Limb (tissue), 2 donors: Measurements from ENCODE around the gene BGN.

Source experiments
- DNase-seq, 2 donors: peaks; one replicate each; pipeline ENCODE4 v3.0.0-alpha.2; 2016; ENCODE audit errors: extremely low spot score in 2 of 2

BGN gene

DNA sequence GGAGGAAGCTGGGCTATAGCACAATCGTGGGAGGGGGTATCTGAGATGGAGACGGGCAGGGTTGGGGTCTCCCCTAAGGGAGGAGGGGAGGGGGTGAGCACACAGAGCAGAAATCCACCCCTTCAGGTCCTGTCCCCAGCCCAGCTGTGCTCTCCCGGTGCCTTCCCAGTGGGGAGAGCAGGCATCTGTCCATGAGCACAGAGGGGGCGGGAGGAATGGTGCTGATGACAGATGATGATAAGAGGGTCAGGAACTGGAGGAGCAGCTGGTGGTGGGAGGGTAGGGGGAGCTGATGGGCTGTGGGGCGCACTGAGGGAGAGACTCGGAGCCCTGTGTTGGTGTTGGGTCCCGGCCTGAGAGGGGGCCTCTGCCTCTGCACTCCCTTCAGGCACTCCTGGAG, 31.3 kb downstream of the BGN start:
- peak in 1 of 2 donors; percentile 9 for DNase-seq

DNA sequence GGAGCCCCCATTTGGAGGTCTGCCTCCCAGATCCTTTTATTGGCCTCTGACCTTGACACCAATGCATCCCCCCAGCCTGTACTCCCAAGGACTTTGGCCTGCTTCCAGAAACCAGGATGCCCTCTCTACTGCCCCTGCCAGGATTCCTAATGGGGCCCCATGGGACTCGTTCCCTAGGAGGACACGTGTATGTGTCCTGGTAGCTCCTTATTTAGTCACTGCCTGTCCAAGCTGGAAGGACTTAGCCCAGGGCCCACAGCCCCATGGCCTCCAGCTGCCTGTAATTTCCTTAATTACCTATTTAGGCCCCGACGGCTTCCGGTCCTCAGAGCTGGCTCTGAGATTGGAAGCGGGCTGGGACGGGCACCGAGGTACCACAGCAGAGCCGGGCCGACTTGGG, 32.0 kb downstream of the BGN start:
- DNase-seq: no peak

DNA sequence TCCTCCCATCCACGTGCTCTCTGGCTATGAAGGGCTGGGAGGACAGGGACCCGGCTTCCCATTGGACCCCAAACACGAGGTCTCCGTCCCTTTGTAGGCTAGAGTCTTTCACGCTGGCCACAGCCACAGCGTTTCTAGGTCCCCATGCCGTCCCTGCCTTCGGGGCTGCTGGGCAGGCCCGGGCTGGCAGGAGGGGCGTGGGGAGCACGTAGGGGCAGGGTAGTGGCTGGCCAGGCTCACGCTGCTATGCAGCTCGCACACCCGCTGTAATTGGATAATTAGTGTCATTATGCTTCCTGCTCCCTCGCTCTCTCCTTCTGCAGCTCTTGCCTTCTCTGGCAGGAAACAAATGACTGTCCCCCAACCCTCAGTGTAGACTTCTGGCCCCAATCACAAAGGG, 32.4 kb downstream of the BGN start:
- no peak for DNase-seq

DNA sequence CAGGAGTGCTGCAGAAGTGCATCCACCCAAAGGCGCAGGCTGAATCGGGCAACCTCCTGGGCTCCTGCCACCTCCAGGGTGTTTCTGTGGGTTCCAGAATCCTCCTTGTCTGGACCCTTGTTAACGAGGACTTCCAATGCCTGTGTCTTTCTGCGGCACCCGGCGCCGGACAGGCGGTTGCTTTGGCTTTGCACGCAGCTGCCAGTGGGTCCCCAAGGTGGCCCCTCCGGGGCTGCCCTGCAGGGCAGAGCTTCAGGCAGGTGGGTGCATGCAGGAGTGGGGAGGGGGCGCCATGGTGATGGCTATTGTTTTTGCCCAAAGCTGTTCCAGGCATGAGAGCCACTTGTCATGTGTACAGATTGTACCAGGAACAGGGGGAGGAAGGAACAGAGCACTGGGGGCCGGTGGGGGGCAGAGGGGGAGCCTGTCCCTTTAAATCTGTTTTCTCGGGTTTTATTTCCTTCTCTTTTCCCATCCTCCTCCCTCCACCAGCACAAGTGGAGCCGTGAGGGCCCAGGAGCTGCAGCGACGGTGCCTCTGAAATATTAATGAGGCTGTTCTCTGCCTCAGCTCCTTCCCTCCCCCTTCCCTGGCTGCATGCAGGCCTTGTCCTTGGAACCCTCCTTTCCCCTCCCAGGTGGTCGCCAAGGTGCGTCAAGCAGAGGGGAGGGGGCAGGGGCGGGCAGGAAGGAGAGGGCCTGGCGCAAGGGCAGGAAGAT, 35.8 kb downstream of the BGN start:
- DNase-seq: no peak

DNA sequence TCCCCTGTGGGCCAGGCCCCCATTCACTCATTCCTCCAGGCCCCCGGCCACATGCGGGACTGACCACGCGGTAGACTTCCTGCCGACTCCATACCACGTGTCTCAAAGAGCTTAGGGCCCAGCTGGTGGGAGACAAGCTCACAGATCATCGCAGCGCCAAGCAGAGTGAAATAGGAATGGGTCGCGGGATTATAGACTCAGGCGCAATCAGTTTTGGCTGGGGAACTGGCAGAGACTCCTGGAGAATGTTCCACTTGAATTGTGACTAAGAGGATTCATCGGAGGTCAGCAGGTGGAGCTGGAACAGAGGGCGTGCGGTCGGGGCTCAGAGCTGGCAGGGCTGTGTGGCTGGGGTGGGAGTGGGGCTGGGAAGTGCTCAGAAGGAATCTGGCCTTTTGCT, 38.3 kb downstream of the BGN start:
- no peak for DNase-seq

DNA sequence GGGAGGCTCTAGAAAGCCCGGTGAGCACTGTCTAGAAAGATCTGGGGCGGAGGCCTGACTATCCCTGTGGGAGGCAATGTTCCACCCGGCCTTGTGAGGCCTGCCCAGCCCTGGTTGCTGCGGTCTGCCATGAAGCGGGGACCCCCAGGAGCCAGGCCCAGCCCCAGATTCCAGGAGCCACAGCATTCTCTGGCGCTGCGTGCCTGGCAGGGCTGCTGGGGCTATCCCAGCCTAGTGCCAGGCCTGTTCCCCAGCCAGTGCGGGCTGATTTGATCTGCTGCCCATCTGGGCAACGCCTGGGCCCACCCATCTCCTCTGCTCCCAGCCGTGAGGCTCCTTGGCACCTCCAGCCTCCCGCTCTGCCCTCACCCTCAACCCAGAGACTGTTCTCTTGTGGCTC, 42.3 kb downstream of the BGN start:
- no peak for DNase-seq

DNA sequence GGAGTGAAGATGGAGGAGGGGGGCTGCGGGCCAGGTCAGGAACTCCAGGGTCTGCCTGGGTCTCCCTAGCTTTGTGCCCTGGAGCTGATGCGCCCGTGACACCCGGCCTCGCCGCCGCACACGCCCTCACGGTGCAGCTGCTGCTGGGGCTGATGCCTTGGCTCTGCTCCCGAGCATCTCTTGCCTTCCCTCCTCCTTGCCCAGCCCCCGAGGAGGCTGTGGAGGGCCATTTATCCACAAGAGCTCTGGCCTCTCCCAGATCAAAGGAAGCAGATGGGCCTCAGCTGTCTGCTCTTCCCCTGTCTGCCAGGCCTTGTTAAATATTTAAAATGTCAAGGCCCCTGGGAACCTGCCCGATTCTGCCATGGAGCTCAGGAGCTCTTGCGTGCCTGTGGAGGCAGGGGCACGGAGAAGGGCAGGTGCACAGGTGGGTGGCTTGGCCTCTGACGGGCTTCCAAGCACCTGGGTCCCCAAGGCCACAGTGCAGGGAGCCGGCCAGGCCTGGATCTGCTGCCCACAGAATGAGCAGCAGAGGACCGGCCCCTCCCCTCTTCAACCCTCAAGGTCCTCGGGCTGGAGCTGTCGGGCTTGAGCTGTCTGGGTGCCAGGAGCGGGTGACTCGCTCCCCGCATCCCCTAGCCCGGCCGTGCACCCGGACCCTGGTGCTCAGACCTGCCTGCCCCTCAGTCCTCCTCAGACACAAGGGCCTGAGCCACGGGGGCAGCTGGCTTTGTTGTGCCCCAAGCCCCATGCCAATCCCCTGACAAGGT, 42.9 kb downstream of the BGN start:
- DNase-seq: no peak

DNA sequence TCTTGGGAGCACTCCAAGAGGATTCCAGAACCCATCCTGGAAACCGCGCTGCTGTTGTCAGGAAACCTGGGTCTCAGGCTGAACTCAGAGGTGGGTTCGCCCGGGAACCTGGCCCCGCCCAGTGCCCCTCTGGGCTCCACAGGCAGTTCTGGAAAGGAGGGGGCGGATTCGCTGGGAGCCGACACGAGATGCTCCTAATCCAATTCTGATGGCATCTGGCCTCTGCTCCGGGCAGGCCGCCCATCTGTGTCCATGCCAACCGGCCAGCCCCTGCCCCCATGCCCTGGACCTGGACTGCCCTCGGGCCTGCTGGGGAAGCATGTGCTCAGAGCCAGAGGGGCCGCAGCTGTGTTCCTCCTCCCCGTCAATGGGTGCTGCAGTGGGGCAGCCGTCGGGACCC, 43.6 kb downstream of the BGN start:
- no peak for DNase-seq

DNA sequence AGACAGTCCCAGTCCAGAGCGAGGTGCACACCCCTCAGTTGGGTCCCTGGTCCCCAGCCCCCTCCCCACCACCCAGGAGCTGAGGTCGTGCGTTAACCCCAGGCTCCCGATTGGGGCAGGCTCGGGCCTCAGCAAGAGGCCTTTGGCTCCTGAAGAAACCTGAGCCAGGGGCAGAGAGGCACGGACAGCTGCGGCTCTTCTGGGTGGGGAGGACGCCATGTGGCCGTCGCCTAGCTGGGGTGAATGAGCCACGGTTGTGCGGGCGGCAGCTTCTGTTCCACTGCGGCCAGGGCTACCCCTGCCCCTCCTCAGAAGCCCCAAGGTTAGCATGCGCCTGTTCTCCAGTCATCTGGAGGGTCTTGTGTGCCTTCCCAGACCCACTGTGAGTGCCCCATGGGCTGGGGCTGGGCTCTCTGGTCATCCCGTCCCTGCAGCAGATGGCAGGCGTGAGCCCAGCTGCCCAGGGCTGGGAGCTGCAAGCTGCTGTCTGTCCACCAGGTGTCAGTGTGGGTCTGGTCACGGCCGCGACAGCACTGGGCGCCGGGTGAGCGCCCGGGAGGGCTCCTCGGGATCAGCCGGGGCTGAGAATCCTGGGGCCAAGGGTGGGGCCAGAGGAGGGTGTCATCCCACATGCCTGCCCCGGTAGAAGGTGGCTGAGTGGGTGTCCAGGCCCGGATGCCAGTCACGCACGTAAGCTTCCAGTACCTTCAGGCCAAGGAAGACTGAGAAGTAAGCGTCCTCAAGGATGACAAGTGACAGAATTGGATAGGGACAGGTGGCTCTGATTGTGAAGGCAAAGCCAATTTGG, 44.6 kb downstream of the BGN start:
- peak; percentile 24 to 76 for DNase-seq

DNA sequence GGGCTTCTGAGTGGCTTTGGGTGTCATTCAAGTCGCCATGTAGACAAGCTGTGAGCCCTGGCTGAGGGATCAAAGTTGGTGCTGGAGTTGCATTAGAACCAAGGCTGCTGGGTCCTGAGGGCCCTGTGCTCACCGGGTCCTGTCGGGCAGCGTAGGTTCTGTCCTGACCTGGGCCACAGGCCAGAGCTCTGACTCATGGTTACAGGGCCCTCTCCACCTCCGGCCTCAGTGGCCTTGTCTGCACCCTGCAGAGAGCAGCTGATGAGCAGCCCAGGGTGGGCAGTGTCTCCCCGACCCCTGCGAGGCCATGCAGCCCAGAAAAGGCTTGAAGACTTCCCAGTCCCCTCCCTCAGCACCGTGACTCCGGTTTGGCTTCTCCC, 45.2 kb downstream of the BGN start:
- DNase-seq: no peak

DNA sequence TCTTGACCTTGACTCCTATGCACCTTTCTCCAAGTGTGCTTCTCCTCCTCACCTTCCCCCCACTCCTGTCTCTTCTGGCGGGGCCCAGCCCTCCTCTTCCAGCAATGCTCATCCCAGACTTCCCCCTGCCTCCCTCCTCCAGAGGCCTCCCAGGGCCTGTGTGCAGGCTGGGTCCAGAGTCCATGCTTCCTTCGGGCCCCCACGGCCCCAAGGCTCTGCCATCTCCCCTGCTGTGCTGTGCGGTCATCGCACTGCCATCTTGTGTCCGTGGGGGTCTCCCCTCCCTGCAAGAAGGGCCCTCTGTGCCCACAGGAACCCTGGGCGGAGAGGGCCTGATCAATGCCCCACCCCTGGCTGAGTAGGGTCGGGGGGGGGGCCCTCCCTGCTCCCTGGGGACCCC, 49.9 kb downstream of the BGN start:
- DNase-seq: no peak

DNA sequence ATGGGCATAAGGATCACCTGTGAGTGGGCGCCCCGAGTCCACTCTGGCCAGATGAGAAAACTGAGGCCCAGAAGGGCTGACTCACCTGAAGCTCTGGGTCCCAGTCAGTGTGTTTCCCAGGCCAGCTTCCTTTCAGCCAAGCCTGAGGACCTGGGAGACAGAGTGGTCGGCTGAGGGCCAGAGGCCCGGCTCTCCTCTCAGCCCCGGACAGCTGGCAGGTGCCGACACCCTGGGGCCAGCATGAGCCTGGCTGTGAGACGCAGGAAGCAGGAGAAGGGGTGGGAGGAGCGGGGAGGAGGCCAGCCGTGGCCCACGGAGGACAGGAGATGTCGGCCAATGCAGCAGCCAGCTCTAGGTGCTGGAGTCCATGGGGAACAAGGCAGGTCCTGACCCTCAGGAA, 51.6 kb downstream of the BGN start:
- no peak for DNase-seq

DNA sequence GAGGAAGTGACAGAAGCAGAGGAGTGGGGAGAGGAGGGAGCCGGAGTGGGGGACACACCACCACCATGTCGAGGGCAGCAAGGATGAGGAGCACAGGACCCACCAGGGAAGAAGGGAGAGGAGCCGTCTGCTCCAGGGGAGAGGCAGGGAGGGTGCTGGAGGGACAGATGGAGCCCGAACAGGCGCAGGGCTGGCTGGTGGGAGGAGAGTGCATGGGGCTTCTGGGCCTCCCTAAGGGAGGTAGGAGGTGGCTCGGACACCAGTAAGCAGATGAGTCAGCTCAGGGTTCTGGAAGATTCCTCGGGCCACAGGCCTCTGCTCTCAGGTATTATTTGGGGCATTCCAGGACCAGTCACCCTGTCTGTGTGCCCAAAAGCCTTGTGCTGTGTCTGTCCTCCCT, 52.4 kb downstream of the BGN start:
- DNase-seq: no peak

DNA sequence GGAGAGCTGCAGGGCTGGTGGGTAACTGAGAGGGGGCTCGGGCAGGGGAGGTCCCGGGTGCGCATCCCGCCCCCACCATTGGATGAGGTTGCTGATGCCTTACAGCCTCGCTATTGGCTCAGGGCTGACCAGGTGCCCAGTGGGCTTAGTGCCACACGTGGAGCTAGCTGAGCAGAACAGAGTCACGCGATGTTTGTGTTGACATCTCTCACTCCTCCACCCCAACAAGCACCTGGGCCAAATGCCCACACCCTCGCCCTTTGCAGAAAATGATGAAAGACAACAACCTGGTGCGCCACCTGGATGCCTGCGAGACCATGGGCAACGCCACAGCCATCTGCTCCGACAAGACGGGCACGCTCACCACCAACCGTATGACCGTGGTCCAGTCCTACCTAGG, 54.5 kb downstream of the BGN start:
- no peak for DNase-seq

DNA sequence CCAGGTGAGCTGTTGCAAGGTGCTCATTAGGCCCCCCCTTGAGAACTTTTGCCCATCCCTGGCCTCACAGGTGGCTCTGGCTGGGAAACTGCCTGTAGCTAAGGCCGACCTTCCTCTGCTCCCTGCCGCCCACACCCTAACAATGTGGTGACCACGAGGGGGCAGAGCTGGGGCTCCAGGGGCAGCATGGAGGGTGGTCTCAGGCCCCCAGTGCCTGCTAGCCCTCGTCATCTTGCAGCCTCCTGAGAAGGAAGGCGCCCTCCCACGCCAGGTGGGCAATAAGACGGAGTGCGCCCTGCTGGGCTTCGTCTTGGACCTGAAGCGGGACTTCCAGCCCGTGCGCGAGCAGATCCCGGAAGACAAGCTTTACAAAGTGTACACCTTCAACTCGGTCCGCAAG, 55.0 kb downstream of the BGN start:
- no peak for DNase-seq

DNA sequence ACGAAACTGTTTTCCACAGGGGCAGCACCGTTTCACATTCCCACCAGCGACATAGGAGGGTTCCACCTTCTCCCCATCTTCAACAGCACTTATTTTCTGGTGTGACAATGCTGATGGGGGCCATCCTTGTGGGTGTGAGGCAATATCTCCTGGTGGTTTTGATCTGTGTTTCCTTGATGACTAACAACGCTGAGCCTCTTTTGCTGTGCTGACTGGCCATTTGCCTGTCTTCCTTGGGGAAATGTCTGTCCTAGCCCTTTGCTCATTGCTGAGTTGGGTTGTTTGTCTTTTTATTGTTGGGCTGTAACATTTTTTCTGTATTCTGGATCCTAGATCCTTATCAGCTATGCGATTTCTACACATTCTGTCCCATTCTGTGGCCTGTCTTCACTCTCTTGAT, 56.4 kb downstream of the BGN start:
- DNase-seq: no peak

DNA sequence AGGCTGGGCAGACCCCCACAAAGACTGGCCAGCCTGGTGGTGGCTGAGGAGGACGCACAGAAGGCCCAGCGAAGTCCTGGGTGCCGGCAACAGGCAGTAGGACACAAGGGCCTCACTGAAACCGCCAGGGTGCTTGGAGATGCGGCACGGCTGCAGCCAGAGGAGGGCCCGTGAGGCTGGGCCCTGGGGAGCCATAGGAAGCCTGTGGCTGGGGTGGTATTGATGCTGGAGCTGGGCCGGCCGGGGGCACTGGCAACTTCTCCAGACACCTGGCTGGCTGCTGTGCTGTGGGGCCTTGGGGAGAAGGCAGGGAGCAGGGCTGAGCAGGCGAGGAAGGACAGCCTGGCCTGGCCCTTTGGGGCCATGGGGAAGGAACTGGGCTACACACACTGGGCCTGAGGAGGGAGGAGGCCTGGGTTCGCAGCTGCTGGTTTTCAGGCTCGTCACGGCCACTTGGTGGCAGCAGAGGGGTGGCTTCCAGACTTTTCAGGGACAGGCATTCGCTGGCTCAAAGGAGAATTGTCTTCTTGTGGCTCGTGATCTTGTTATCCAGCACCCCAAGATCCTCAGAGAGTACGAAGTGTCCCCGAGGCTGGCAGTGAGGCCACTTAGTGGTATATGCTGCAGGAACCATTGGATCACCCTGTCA, 59.9 kb downstream of the BGN start:
- DNase-seq: peak; percentile 15 to 75

DNA sequence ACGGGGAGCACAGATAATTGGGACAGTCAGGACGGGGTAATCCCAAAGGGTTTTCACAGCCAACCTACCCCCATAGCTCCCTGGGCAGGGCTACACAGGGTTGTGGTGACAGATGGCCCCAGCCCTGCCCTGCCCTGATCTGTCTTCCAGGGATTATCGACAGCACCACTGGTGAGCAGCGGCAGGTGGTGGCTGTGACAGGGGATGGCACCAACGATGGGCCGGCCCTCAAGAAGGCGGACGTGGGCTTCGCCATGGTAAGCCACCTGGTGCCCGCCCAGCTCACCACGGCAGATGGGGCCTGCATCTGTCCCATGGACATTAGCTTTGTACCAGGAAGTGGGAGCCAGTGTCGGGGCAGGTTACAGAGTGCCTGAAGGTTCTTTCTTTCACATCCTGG, 62.0 kb downstream of the BGN start:
- no peak for DNase-seq

DNA sequence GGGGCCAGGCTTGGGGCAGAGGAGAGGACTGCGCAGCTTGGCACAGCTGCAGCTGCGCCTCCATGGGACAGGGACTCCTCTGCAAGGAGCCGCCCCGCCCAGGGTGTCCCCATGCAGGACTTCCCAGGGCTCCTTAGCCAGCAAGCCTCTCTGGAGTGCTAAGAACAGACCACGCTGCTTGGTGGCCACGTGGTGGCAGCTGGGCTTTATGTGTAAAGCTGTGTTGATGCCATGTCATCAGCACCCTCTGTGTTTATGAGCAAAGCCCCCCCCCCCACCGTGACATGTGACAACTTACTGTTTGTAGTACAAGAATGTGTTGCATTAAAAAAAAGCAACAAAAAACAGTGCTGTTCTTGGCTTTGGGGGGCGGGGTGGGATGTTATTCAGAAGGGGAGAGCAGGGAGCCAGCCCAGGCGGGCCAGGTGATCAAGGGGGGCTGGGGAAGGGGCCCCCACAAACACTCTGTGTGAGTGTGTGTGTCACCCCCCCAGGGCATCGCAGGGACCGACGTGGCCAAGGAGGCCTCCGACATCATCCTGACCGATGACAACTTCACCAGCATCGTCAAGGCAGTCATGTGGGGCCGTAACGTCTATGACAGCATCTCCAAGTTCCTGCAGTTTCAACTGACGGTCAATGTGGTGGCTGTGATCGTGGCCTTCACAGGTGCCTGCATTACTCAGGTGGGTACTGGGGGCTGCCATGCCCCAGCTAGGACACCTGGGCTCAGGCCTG, 63.0 kb downstream of the BGN start:
- no peak for DNase-seq
